GM20000 (cell line): ENCODE results near the gene ETS2.
"Not testable (repeated sequence)": the region's sequence is repeated elsewhere in the genome, so short reads cannot be mapped to it uniquely, and the experiment has no call there.

Experiments
- DNase-seq: peaks from one replicate; pipeline ENCODE4 v3.0.0; 2012; ENCODE audit warnings: low spot score
- CTCF ChIP-seq: IDR thresholded peaks from 2 replicates; pipeline ENCODE4 v1.5.1; 2012; ENCODE audit warnings: mild to moderate bottlenecking, control low read depth; ENCODE audit errors: extremely low read depth, missing control alignments

The ETS2 gene

GRCh38 chr21:38824124-38824822 lies 18.5 kb downstream of the ETS2 start:
- no peak for TF ChIP-seq CTCF
- DNase-seq: no peak

DNA sequence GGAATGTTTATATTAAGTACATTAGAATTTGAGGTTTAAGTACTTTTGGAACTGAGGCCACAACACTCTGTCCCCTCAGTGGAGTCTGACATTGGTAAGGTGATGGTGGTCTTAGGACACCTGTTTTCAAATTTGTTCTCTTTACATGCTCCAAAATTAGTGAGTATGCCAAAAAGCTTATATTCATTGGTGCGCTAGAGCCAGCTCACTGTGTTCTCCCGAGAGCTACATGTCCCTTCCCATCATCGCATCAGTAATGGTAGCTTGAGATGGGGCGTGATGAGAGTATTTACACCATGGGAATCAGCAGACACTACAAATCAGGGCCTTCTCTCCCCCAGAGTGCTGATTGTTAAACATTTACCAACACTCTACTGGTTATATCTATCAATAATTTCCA lies 19.5 kb downstream of the ETS2 start:
- TF ChIP-seq CTCF: no peak
- DNase-seq: no peak

GRCh38 chr21:38825921-38826320 lies 20.2 kb downstream of the ETS2 start:
- no peak for TF ChIP-seq CTCF

GRCh38 chr21:38828111-38828510 lies 22.4 kb downstream of the ETS2 start:
- not testable (repeated sequence) for DNase-seq

More at GRCh38 chr21:38825921-38826320, 20.2 kb downstream of the ETS2 start:
- DNase-seq: no peak

GRCh38 chr21:38830671-38831525 lies 25.2 kb downstream of the ETS2 start:
- DNase-seq: peak; percentile 65
- no peak for TF ChIP-seq CTCF

- DNase-seq: peak; percentile 66
- no peak for TF ChIP-seq CTCF
These were observed 26.1 kb downstream of the ETS2 start for GRCh38 chr21:38831526-38832467.

GRCh38 chr21:38832664-38833063 lies 26.9 kb downstream of the ETS2 start:
- TF ChIP-seq CTCF: no peak
- DNase-seq: no peak
